GM12878 (cell line): Measurements from ENCODE around the gene MATN1. TPM values are rescaled to one million over a fixed set of nuclear protein-coding genes. Genes with fewer than 3 reads are reported as not detected.
A peak's percentile ranks its signal among the peaks of the same experiment; 100 is the strongest.

ENCODE experiments used
- ATAC-seq: fragments of 200-7000 bp; cut with Tn5 transposase; 3 replicates; pipeline ENCODE4 v1.9.1; 2020; ENCODE audit warnings: mild to moderate bottlenecking, moderate library complexity
- BruUV-seq: library from RNA; stranded (reverse); fragments of 400-500 nt; replicated peaks from 2 replicates; lab custom pipeline; 2021; lab: Mats Ljungman, UMichigan
- CTCF ChIA-PET: fragments of 300-600 bp; sonication (Branson Sonifier 250); formaldehyde crosslinking; extraction: SDS; loops from one replicate; lab custom pipeline; 2021; ENCODE audit warnings: inconsistent platforms; lab: Yijun Ruan, JAX
- POLR2A ChIA-PET: fragments of 350-600 bp; formaldehyde crosslinking; extraction: SDS; loops from one replicate; lab custom pipeline; 2021; ENCODE audit warnings: inconsistent platforms; lab: Charles Lee
- RAD21 ChIA-PET: fragments of 300-600 bp; sonication (Branson Sonifier 250); formaldehyde crosslinking; loops from one replicate; lab custom pipeline; 2023; ENCODE audit warnings: antibody characterized with exemption; ENCODE audit not compliant: unreplicated experiment; lab: Charles Lee
- SMC1A ChIA-PET: fragments of 300-600 bp; sonication (Branson Sonifier 250); formaldehyde crosslinking; loops from one replicate; lab custom pipeline; 2023; ENCODE audit not compliant: unreplicated experiment, uncharacterized antibody; lab: Charles Lee
- DNase-seq: peaks from one replicate; pipeline ENCODE4 v3.0.0-alpha.2; 2011; ENCODE audit warnings: low read depth, low spot score
- FAIRE-seq: peaks from 3 replicates; lab custom pipeline; 2011; peaks lifted over from hg19 to GRCh38; lab: Jason Lieb, UNC
- H2AFZ ChIP-seq: 2 replicates; pipeline ENCODE4 v1.6.0; 2011; ENCODE audit warnings: low read depth, low read length, control low read depth; ENCODE audit not compliant: control insufficient read depth
- H3K27ac ChIP-seq: 2 replicates; pipeline ENCODE4 v1.5.1; 2011; ENCODE audit warnings: control low read depth; ENCODE audit not compliant: control insufficient read depth, insufficient read depth
- H3K27me3 ChIP-seq, 2 experiments: replicated peaks in 1 of 2; 2 replicates each; pipeline versions ENCODE4 v1.6.0 to v1.6.1; 2011; ENCODE audit warnings: low read length in 1 of 2; ENCODE audit not compliant: control insufficient read depth in 2 of 2, insufficient read depth in 2 of 2
- H3K36me3 ChIP-seq, 2 experiments: 2 replicates each; pipeline ENCODE4 v1.5.1; 2011; ENCODE audit warnings: low read length in 1 of 2; ENCODE audit not compliant: control insufficient read depth in 2 of 2, insufficient read depth in 2 of 2
- H3K4me1 ChIP-seq: 2 replicates; pipeline ENCODE4 v1.6.1; 2011; ENCODE audit warnings: mild to moderate bottlenecking, low read length, moderate library complexity, mixed read lengths; ENCODE audit not compliant: control insufficient read depth, insufficient read depth
- H3K4me2 ChIP-seq: 2 replicates; pipeline ENCODE4 v1.6.0; 2011; ENCODE audit warnings: control low read depth; ENCODE audit not compliant: control insufficient read depth, insufficient read depth
- H3K4me3 ChIP-seq: fragments of 200-600 bp; sonication (generic); 2 replicates; pipeline ENCODE4 v1.5.1; 2016
- H3K79me2 ChIP-seq: 2 replicates; pipeline ENCODE4 v1.6.0; 2011; ENCODE audit warnings: low read length; ENCODE audit not compliant: control insufficient read depth, insufficient read depth
- H3K9ac ChIP-seq: 2 replicates; pipeline ENCODE4 v1.8.0; 2011; ENCODE audit warnings: low read length, control low read depth, mixed read lengths; ENCODE audit not compliant: control insufficient read depth, insufficient read depth
- H3K9me3 ChIP-seq: replicated peaks from 3 replicates; pipeline ENCODE4 v1.5.1; 2011; ENCODE audit warnings: mild to moderate bottlenecking, low read length; ENCODE audit not compliant: control insufficient read depth, insufficient read depth
- H4K20me1 ChIP-seq: 2 replicates; pipeline ENCODE4 v1.6.0; 2011; ENCODE audit not compliant: control insufficient read depth, insufficient read depth
- BHLHE40 ChIP-seq, 2 experiments: fragments of 450-650 bp in 1 of 2; IDR thresholded peaks; 2 replicates each; pipeline ENCODE4 v1.6.1; 2011 to 2017; ENCODE audit warnings: low read depth in 2 of 2, borderline replicate concordance in 1 of 2, improper control_type of control experiment in 1 of 2, low read length in 1 of 2, mild to moderate bottlenecking in 1 of 2
- DPF2 ChIP-seq: fragments of 450-650 bp; IDR thresholded peaks from 2 replicates; pipeline ENCODE4 v1.6.1; 2017; ENCODE audit warnings: mild to moderate bottlenecking
- FOXM1 ChIP-seq: IDR thresholded peaks from 2 replicates; pipeline ENCODE4 v1.6.1; 2012; ENCODE audit warnings: low read depth, mild to moderate bottlenecking, inconsistent platforms, low read length, moderate library complexity
- IKZF2 ChIP-seq, 2 experiments: fragments of 450-650 bp; IDR thresholded peaks; 2 replicates each; pipeline ENCODE4 v1.6.1; 2017; ENCODE audit warnings: mild to moderate bottlenecking in 2 of 2, moderate library complexity in 2 of 2
- JUND ChIP-seq: IDR thresholded peaks from 2 replicates; pipeline ENCODE4 v1.6.1; 2012; ENCODE audit warnings: low read depth, mild to moderate bottlenecking, low read length, improper control_type of control experiment, moderate library complexity
- KLF5 ChIP-seq: fragments of 450-650 bp; IDR thresholded peaks from 2 replicates; pipeline ENCODE4 v1.6.1; 2014; ENCODE audit warnings: mild to moderate bottlenecking; ENCODE audit not compliant: partially characterized antibody
- NRF1 ChIP-seq: conservative IDR thresholded peaks from 2 replicates; pipeline ENCODE4 v1.6.1; 2011; ENCODE audit warnings: mild to moderate bottlenecking, low read depth, low read length, improper control_type of control experiment
- POU2F2 ChIP-seq: IDR thresholded peaks from 3 replicates; pipeline ENCODE4 v1.6.1; 2011; ENCODE audit warnings: low read depth, mild to moderate bottlenecking, low read length, borderline replicate concordance
- SMC3 ChIP-seq: IDR thresholded peaks from 2 replicates; pipeline ENCODE4 v1.6.1; 2011; ENCODE audit warnings: low read length, improper control_type of control experiment, borderline replicate concordance
- SUPT20H ChIP-seq: IDR thresholded peaks from 2 replicates; pipeline ENCODE4 v1.6.1; 2011; ENCODE audit warnings: low read depth, mild to moderate bottlenecking, low read length, moderate library complexity, borderline replicate concordance; ENCODE audit not compliant: control insufficient read depth
- SUZ12 ChIP-seq: fragments of 200-600 bp; sonication (generic); IDR thresholded peaks from one replicate; pipeline ENCODE4 v1.6.1; 2018; ENCODE audit warnings: antibody characterized with exemption, mild to moderate bottlenecking; ENCODE audit not compliant: unreplicated experiment
- TCF12 ChIP-seq: IDR thresholded peaks from 2 replicates; pipeline ENCODE4 v1.6.1; 2011; ENCODE audit warnings: low read depth, mild to moderate bottlenecking, low read length
- TCF3 ChIP-seq: IDR thresholded peaks from 2 replicates; pipeline ENCODE4 v1.6.1; 2012; ENCODE audit warnings: low read depth, mild to moderate bottlenecking, low read length, borderline replicate concordance; ENCODE audit not compliant: insufficient read depth
- YY1 ChIP-seq: IDR thresholded peaks from 2 replicates; pipeline ENCODE4 v1.6.1; 2011; ENCODE audit warnings: low read depth, mild to moderate bottlenecking, low read length
- ZNF274 ChIP-seq: IDR thresholded peaks from one replicate; pipeline ENCODE4 v1.8.0; 2011; ENCODE audit not compliant: insufficient read length, insufficient read depth
- WGBS: methylation state at CpG from one replicate; pipeline ENCODE4 v1.1.6; 2016; ENCODE audit warnings: low lambda C conversion rate; ENCODE audit not compliant: insufficient replicate concordance, insufficient coverage; ENCODE audit errors: missing lambda C conversion rate; 5-methylcytosine and 5-hydroxymethylcytosine counted together
- in situ Hi-C: fragments of 300-500 bp; cut with MboI; formaldehyde crosslinking; loops from 9 replicates; pipeline ENCODE4 v1.14.3; 2018; ENCODE audit warnings: mixed read lengths
- intact Hi-C: fragments of 100-400 bp; cut with micrococcal nuclease; formaldehyde crosslinking; loops from one replicate; pipeline ENCODE4 v1.14.2; 2022; ENCODE audit not compliant: unreplicated experiment
- polyA plus RNA-seq, 11 experiments: library from polyadenylated mRNA; depleted of rRNA in 4 of 11; unstranded in 6 of 11; stranded (reverse) in 5 of 11; fragments of >200 nt; fragmentation: Nextera tagmentation in 4 of 11; fragmentation: Illumina TruSeq in 1 of 11; extraction: Ambion mirVana in 4 of 11; extraction: Trizol in 1 of 11; gene quantifications; 1 replicate in 1 of 11; 2 replicates in 10 of 11; pipeline versions ENCODE4 v1.2.1 to v1.2.3, GENCODE V29; 2011 to 2016; ENCODE audit warnings: inconsistent platforms in 2 of 11, missing spikeins in 2 of 11, low read depth in 1 of 11
- total RNA-seq, 4 experiments: library from RNA; depleted of rRNA in 3 of 4; stranded (reverse); fragments of >200 nt in 3 of 4; fragmentation: Illumina TruSeq in 1 of 4; extraction: Trizol in 1 of 4; gene quantifications; 2 replicates each; pipeline versions ENCODE4 v1.2.1 to v1.2.3, GENCODE V29; 2013 to 2021
- TF ChIP-seq, protein P1 (sequence below): fragments of 150-350 bp; IDR thresholded peaks from 2 replicates; pipeline ENCODE4 v1.6.1; 2014; ENCODE audit warnings: mild to moderate bottlenecking, low read depth, low read length
- TF ChIP-seq, protein P2 (sequence below): IDR thresholded peaks from 2 replicates; pipeline ENCODE4 v1.6.1; 2012; ENCODE audit warnings: low read depth, low read length, improper control_type of control experiment
- TF ChIP-seq, protein P3 (sequence below): IDR thresholded peaks from 2 replicates; pipeline ENCODE4 v1.6.1; 2012; ENCODE audit warnings: low read depth, low read length, improper control_type of control experiment
- TF ChIP-seq, protein P4 (sequence below): fragments of 450-650 bp; IDR thresholded peaks from 2 replicates; pipeline ENCODE4 v1.6.1; 2016; ENCODE audit warnings: mild to moderate bottlenecking

The MATN1 gene
- total and polyA plus RNA-seq, 10 of the 15 experiments (the other 5 are each of a cell fraction or from before 2014, with no cell fraction given): 0.04 to 0.50 (median 0.10) TPM; not detected in 1

DNA sequence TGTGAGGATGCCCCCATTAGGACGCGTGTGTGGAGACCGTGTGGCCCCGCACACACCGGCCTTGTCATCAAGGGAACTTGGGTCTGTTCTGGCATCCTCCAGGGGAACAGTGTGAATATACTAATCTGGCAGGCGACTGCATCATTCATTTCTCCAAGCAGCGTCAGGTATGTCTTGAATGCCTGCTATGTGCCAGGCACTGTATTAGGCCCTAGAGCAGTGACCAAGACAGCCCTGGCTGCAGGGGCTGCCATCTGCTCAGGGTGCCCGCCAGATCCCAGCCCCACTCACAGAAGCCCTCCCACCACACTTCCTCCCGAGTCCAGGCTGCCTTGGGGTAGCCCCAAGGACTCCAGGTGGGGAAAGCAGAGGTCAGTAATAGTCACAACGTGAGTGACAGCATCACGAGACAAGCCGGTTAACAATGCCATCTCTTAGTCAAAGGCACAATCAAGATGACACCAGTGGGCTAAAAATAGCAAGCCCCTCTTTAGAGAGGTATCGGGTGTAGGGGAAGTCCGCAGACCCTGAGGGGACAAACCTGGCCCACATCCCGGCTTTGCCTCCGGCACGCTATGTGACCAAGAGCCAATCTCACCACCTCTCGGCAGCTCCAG, 41.7 kb upstream of the MATN1 start:
- in situ Hi-C loops: no loop called here
- 13% methylated on average over 14 of the region's 18 CpGs for WGBS
- H2AFZ ChIP-seq: peak overlapping the region; percentile 49; the same call in 1 of the 2 replicates
- TF ChIP-seq YY1: no peak
- no peak for TF ChIP-seq SUZ12
- peak; percentile 94 for TF ChIP-seq TCF12
- peak; percentile 56; the same call in 1 of the 2 replicates for TF ChIP-seq JUND
- peak; percentile 92 for TF ChIP-seq TCF3
- peak; percentile 99 to 100 for TF ChIP-seq BHLHE40 (IDR thresholded peaks at IDR 0.05; ENCODE audit: borderline replicate concordance in 1 of 2, low read depth in 2 of 2, low read length in 1 of 2)
- no peak for TF ChIP-seq SUPT20H
- TF ChIP-seq, protein P1, sequence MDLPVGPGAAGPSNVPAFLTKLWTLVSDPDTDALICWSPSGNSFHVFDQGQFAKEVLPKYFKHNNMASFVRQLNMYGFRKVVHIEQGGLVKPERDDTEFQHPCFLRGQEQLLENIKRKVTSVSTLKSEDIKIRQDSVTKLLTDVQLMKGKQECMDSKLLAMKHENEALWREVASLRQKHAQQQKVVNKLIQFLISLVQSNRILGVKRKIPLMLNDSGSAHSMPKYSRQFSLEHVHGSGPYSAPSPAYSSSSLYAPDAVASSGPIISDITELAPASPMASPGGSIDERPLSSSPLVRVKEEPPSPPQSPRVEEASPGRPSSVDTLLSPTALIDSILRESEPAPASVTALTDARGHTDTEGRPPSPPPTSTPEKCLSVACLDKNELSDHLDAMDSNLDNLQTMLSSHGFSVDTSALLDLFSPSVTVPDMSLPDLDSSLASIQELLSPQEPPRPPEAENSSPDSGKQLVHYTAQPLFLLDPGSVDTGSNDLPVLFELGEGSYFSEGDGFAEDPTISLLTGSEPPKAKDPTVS: no peak
- TF ChIP-seq, protein P2, sequence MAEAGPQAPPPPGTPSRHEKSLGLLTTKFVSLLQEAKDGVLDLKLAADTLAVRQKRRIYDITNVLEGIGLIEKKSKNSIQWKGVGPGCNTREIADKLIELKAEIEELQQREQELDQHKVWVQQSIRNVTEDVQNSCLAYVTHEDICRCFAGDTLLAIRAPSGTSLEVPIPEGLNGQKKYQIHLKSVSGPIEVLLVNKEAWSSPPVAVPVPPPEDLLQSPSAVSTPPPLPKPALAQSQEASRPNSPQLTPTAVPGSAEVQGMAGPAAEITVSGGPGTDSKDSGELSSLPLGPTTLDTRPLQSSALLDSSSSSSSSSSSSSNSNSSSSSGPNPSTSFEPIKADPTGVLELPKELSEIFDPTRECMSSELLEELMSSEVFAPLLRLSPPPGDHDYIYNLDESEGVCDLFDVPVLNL: no peak
- TF ChIP-seq ZNF274: no peak
- TF ChIP-seq SMC3: no peak
- TF ChIP-seq, protein P3, sequence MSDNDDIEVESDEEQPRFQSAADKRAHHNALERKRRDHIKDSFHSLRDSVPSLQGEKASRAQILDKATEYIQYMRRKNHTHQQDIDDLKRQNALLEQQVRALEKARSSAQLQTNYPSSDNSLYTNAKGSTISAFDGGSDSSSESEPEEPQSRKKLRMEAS: no peak; the same call in 1 of the 2 replicates
- peak; percentile 93 for TF ChIP-seq KLF5
- TF ChIP-seq NRF1: no peak
- TF ChIP-seq, protein P4, sequence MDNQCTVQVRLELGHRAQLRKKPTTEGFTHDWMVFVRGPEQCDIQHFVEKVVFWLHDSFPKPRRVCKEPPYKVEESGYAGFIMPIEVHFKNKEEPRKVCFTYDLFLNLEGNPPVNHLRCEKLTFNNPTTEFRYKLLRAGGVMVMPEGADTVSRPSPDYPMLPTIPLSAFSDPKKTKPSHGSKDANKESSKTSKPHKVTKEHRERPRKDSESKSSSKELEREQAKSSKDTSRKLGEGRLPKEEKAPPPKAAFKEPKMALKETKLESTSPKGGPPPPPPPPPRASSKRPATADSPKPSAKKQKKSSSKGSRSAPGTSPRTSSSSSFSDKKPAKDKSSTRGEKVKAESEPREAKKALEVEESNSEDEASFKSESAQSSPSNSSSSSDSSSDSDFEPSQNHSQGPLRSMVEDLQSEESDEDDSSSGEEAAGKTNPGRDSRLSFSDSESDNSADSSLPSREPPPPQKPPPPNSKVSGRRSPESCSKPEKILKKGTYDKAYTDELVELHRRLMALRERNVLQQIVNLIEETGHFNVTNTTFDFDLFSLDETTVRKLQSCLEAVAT: peak; percentile 48; the same call in 1 of the 2 replicates
- peak; percentile 95 for TF ChIP-seq DPF2
- TF ChIP-seq IKZF2 (IDR thresholded peaks at IDR 0.05): peak; percentile 85 to 95
- TF ChIP-seq FOXM1: no peak
- TF ChIP-seq POU2F2: peak; percentile 59; the same call in 1 of the 3 replicates

More for the DNA sequence above, 41.7 kb upstream of the MATN1 start:
- CTCF ChIA-PET: interaction anchor here (0.6 to 7.0 kb wide), 8 partner anchors 9 to 46 kb away, joined by 3 to 47 read pairs (median 8); no protein-coding TSS in a partner anchor
- peaks cover 33% of the 10 kb centered on the region for H3K79me2 ChIP-seq
- peak overlapping the region; percentile 87 for H3K27ac ChIP-seq
- no peaks in the 10 kb centered on the region for H3K9me3 ChIP-seq
- POLR2A ChIA-PET: interaction anchor here (1.0 to 20.6 kb wide), 5 partner anchors 9 to 45 kb away, joined by 3 to 741 read pairs (median 4); no protein-coding TSS in a partner anchor
- H3K9ac ChIP-seq: peak overlapping the region; percentile 66
- H3K4me1 ChIP-seq: peaks cover 76% of the 10 kb centered on the region
- DNase-seq (peak; percentile 90), FAIRE-seq (no peak), ATAC-seq (peak; percentile 65)
- RAD21 ChIA-PET: interaction anchor here (1.7 to 17.1 kb wide), 6 partner anchors 14 to 46 kb away, joined by 4 to 462 read pairs (median 10); no protein-coding TSS in a partner anchor
- intact Hi-C loops: loop anchor here (1.0 to 2.0 kb wide), 2 partner anchors 11 to 16 kb away; no protein-coding TSS in a partner anchor
- H3K4me3 ChIP-seq: no peak overlapping the region
- TSS peak; percentile 43 for BruUV-seq
- H3K27me3 ChIP-seq: no peaks in the 10 kb centered on the region
- H3K36me3 ChIP-seq: no peaks in the 10 kb centered on the region
- H4K20me1 ChIP-seq: no peaks in the 10 kb centered on the region
- SMC1A ChIA-PET: interaction anchor here (1.1 to 24.8 kb wide), 10 partner anchors 14 to 46 kb away, joined by 3 to 556 read pairs (median 7); partner anchors contain the start of gene MATN1
- H3K4me2 ChIP-seq: peak overlapping the region; percentile 39
